SK-N-MC (cell line): ENCODE measurements around the gene DDI1.

Experiments used
- DNase-seq: peaks from one replicate; pipeline ENCODE4 v3.0.0-alpha.2; 2011; ENCODE audit warnings: low read depth, low spot score
- H3K27ac ChIP-seq: fragments of 200-600 bp; sonication (generic); 2 replicates; pipeline ENCODE4 v1.5.1; 2016; ENCODE audit warnings: mixed run types
- H3K36me3 ChIP-seq: fragments of 200-600 bp; sonication (generic); 2 replicates; pipeline ENCODE4 v1.6.1; 2017; ENCODE audit warnings: antibody characterized with exemption, low read length, mixed read lengths; ENCODE audit not compliant: insufficient read depth
- H3K4me3 ChIP-seq: fragments of 200-600 bp; sonication (generic); 2 replicates; pipeline ENCODE4 v1.5.1; 2016
- H3K9ac ChIP-seq: fragments of 200-600 bp; sonication (generic); 2 replicates; pipeline ENCODE4 v1.8.0; 2017; ENCODE audit warnings: mixed run types, mixed read lengths; ENCODE audit not compliant: insufficient read length
- H3K9me3 ChIP-seq: fragments of 200-600 bp; sonication (generic); 2 replicates; pipeline ENCODE4 v1.6.1; 2017; ENCODE audit warnings: low read depth, mild to moderate bottlenecking, antibody characterized with exemption, low read length, moderate library complexity, mixed read lengths
- EZH2 ChIP-seq: fragments of 200-600 bp; sonication (generic); IDR thresholded peaks from one replicate; pipeline ENCODE4 v1.6.1; 2017; ENCODE audit warnings: antibody characterized with exemption
- FOXP2 ChIP-seq: optimal IDR thresholded peaks from 2 replicates; pipeline ENCODE3; 2011; ENCODE audit warnings: mild to moderate bottlenecking, moderate library complexity; ENCODE audit not compliant: insufficient read depth; ENCODE audit errors: extremely low read length, control extremely low read depth
- POLR2AphosphoS5 ChIP-seq: IDR thresholded peaks from 2 replicates; pipeline ENCODE4 v1.6.1; 2012; ENCODE audit warnings: mild to moderate bottlenecking, low read depth, low read length, borderline replicate concordance

The DDI1 gene

DNA sequence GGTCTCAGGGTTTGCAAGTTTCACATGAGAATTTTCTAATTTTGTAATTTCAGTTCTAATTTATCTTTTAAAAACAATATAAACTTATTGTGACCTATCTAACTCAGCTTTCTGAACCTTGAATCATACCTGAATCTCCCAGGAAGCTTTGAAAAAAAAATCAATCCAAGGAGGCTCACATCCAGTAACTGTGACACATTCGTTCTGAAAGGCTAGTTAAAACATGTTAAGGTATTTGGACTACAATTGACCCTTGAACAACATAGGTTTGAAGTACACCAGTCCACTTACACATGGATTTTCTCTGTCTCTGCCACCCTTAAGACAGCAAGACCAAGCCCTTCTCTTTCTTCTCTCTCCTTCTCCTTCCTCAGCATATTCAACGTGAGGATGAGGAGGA is 40.0 kb downstream of the DDI1 start:
- TF ChIP-seq FOXP2 (no peak), EZH2 (no peak), POLR2AphosphoS5 (no peak)
- H3K9me3 ChIP-seq: no peaks in the 10 kb centered on the region
- H3K4me3 ChIP-seq: no peak overlapping the region
- no peaks in the 10 kb centered on the region for H3K36me3 ChIP-seq
- H3K27ac ChIP-seq: no peak overlapping the region
- H3K9ac ChIP-seq: no peak overlapping the region
- no peak for DNase-seq

DNA sequence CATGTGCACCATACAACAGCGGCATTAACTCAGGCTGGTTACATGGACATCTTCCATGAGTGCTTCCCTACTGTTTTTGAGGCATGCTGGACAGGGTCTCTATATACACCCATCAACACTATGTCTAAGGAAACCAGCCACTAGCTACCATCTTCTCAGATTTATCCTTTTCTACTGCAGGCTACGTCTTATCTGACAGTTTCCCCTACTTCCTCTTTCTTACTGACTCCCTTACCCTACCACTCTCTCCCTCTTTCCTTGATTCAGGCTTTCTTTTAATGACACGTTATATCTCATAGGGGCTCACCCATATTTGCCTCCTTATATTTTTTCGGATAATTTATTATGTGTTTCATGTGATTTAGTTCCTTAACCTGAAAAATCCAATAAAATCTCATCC is 41.8 kb downstream of the DDI1 start:
- no peak overlapping the region for H3K9ac ChIP-seq
- DNase-seq: no peak
- no peak for TF ChIP-seq EZH2
- TF ChIP-seq FOXP2: no peak
- TF ChIP-seq POLR2AphosphoS5: no peak
- H3K36me3 ChIP-seq: no peaks in the 10 kb centered on the region
- no peak overlapping the region for H3K4me3 ChIP-seq
- no peak overlapping the region for H3K27ac ChIP-seq
- H3K9me3 ChIP-seq: no peaks in the 10 kb centered on the region

DNA sequence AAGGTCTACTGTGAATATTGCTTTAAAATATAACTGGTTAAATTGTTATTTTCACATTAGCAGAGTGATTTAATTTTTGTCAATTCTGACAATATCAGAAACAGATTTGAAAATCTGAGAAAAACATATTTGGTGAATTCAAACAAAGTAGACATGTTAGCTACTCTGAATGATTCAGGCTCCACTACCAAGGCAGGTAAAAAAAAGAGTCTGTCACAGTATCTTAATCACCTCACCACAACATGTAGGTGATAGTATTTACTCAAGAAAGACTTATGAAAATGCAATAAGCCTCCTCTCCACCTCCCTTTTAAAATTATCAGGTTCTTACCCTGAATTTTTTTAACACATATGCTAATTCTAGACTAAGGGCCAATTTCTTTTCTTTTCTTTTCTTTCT is 42.6 kb downstream of the DDI1 start:
- no peak for DNase-seq
- Histone ChIP-seq H3K9ac (no peak overlapping the region), H3K36me3 (no peaks in the 10 kb centered on the region), H3K4me3 (no peak overlapping the region), H3K9me3 (no peaks in the 10 kb centered on the region), H3K27ac (no peak overlapping the region)
- no peak for TF ChIP-seq FOXP2
- TF ChIP-seq EZH2: no peak
- no peak for TF ChIP-seq POLR2AphosphoS5

DNA sequence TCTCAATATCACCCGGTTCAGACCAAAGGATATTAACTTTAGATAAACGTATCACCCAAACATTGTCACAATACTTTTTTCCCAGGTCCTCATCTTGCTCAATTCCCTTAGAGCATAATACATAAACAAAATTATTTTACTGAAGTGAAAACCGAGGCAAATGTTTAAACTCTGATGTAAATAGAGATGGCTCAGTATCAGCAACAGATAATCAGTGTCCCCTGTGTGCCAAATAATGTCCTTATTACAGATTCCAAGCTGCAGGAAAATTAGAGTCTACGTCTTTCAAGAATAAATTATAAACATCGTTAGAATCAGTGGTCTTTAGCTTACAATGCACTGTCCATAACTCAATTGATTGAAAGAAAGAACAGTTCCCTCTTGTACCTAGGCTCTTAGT is 50.2 kb downstream of the DDI1 start:
- no peak overlapping the region for H3K4me3 ChIP-seq
- no peak for DNase-seq
- TF ChIP-seq FOXP2 (no peak), POLR2AphosphoS5 (no peak), EZH2 (no peak)
- H3K36me3 ChIP-seq: no peaks in the 10 kb centered on the region
- H3K27ac ChIP-seq: no peak overlapping the region
- no peak overlapping the region for H3K9ac ChIP-seq
- no peaks in the 10 kb centered on the region for H3K9me3 ChIP-seq
